H1 (cell line): ENCODE data around the gene CLEC3A. TPM values are rescaled to one million over a fixed set of nuclear protein-coding genes. Genes with fewer than 3 reads are reported as not detected.

Experiments
- GTF2F1 ChIP-seq: IDR thresholded peaks from 2 replicates; pipeline ENCODE4 v1.6.1; 2012; ENCODE audit warnings: low read depth, low read length, improper control_type of control experiment, borderline replicate concordance
- JUND ChIP-seq: IDR thresholded peaks from 2 replicates; pipeline ENCODE4 v1.6.1; 2011; ENCODE audit warnings: mild to moderate bottlenecking, improper control_type of control experiment, low read length
- KDM5A ChIP-seq: fragments of 200-600 bp; IDR thresholded peaks from 2 replicates; pipeline ENCODE4 v1.7.1; 2012; ENCODE audit warnings: mild to moderate bottlenecking, low read length, inconsistent platforms, mixed read lengths
- TAF1 ChIP-seq: IDR thresholded peaks from 2 replicates; pipeline ENCODE4 v1.6.1; 2011; ENCODE audit warnings: mild to moderate bottlenecking, low read depth, low read length
- TEAD4 ChIP-seq: IDR thresholded peaks from 2 replicates; pipeline ENCODE4 v1.6.1; 2012; ENCODE audit warnings: low read depth, low read length, inconsistent platforms, mixed read lengths
- polyA plus RNA-seq, 7 experiments: library from polyadenylated mRNA; depleted of rRNA in 3 of 7; stranded (reverse) in 5 of 7; unstranded in 2 of 7; fragments of >200 nt in 5 of 7; fragments of 200-250 nt in 2 of 7; gene quantifications; 1 replicate in 5 of 7; 2 replicates in 1 of 7; 4 replicates in 1 of 7; pipeline versions ENCODE4 v1.2.1 to v1.2.3, GENCODE V29; 2011 to 2013; ENCODE audit warnings: missing spikeins in 2 of 7, mixed read lengths in 2 of 7
- total RNA-seq: library from RNA; stranded (reverse); fragmentation: NEBNext Ultra II Directional; extraction: Animal tissue kit (Norgen Biotek cat#: 25700); gene quantifications from 2 replicates; pipeline ENCODE4 v1.2.1, GENCODE V29; 2021
- TF ChIP-seq, protein P1 (sequence below): IDR thresholded peaks from 2 replicates; pipeline ENCODE4 v1.6.1; 2012; ENCODE audit warnings: inconsistent platforms

Gene CLEC3A
- total and polyA plus RNA-seq, 2 of the 8 experiments (the other 6 are each of a cell fraction or from before 2014, with no cell fraction given), result not detected

DNA sequence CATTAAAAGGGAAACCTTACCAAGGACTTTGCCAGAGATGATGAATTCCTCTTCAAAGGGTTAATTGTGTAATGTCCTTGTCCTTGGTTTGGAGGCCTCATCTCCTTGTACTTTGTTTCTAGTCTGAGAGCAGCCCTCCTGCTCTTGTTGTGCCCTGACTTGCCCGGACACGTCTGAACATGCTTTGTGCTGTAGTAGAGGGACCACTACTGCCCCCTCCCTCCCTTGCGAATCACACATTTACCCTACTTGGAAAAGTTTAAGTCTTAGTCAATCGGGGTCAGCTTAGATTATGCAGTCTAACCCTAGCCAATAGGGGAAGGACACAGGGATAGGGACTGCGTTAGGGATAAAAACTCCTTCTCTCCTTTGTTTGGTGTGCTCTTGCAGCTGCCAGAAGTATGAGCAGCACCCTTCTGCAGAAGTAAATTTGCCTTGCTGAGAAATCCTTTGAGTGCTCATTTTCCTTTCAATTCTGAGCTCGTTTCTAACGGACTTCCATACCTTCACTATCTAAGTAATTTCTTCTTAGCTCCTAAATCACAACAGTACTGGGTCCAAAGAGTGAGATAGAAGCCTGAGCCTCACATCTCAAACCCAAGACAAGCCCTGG is 26.4 kb upstream of the CLEC3A start (continued):
- TF ChIP-seq, protein P1, sequence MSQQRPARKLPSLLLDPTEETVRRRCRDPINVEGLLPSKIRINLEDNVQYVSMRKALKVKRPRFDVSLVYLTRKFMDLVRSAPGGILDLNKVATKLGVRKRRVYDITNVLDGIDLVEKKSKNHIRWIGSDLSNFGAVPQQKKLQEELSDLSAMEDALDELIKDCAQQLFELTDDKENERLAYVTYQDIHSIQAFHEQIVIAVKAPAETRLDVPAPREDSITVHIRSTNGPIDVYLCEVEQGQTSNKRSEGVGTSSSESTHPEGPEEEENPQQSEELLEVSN, result no peak
- TF ChIP-seq KDM5A (no peak), TEAD4 (no peak), TAF1 (no peak), JUND (no peak), GTF2F1 (no peak)
